Skin epidermis (tissue), 12 donors: ENCODE results near the gene RPL13.
A peak's percentile ranks its signal among the peaks of the same experiment; 100 is the strongest.

Source experiments
- H3K27ac ChIP-seq, 21 experiments: fragments of 200-600 bp; sonication (generic) in 11 of 21; one replicate each; pipeline ENCODE4 v1.5.0; 2020; ENCODE audit warnings: mild to moderate bottlenecking in 3 of 21, inconsistent platforms in 2 of 21, moderate library complexity in 2 of 21
- H3K4me3 ChIP-seq, 7 experiments: fragments of 200-600 bp; sonication (generic) in 2 of 7; one replicate each; pipeline ENCODE4 v1.5.0; 2020; ENCODE audit warnings: inconsistent platforms in 2 of 7, mild to moderate bottlenecking in 2 of 7, moderate library complexity in 1 of 7

Gene RPL13

GRCh38 chr16:89560378-89561141, at the start of gene RPL13:
Gene RPL13, plus strand, starts transcription at chr16:89560682. Its CDS starts 278 bp downstream, at chr16:89560960.
- H3K27ac ChIP-seq, result peak within 1 kb of the TSS; percentile 64 to 99 (median 98)

GRCh38 chr16:89511374-89511773, 49.1 kb upstream of the RPL13 start:
- H3K27ac ChIP-seq, result no peak overlapping the region
- no peak overlapping the region for H3K4me3 ChIP-seq

More at GRCh38 chr16:89560378-89561141, at the start of gene RPL13:
- peak within 1 kb of the TSS; percentile 63 to 97 (median 83) for H3K4me3 ChIP-seq

GRCh38 chr16:89512453-89512852, 48.0 kb upstream of the RPL13 start:
- no peak overlapping the region for H3K27ac ChIP-seq
- no peak overlapping the region for H3K4me3 ChIP-seq

- Histone ChIP-seq H3K27ac (no peak overlapping the region), H3K4me3 (no peak overlapping the region)
Measured at GRCh38 chr16:89517128-89517527, 43.4 kb upstream of the RPL13 start.

- Histone ChIP-seq H3K4me3 (no peak overlapping the region), H3K27ac (no peak overlapping the region)
Measured at GRCh38 chr16:89519881-89520280, 40.6 kb upstream of the RPL13 start.

GRCh38 chr16:89522287-89522686, 38.2 kb upstream of the RPL13 start:
- Histone ChIP-seq H3K27ac (no peak overlapping the region), H3K4me3 (no peak overlapping the region)

- no peak overlapping the region for H3K4me3 ChIP-seq
Measured at GRCh38 chr16:89523680-89524344, 36.7 kb upstream of the RPL13 start.

GRCh38 chr16:89525146-89525913, 35.2 kb upstream of the RPL13 start:
- Histone ChIP-seq H3K4me3 (no peak overlapping the region), H3K27ac (no peak overlapping the region)

More at GRCh38 chr16:89523680-89524344, 36.7 kb upstream of the RPL13 start:
- H3K27ac ChIP-seq, result no peak overlapping the region

GRCh38 chr16:89529097-89529496, 31.4 kb upstream of the RPL13 start:
- no peak overlapping the region for H3K4me3 ChIP-seq
- no peak overlapping the region for H3K27ac ChIP-seq

- no peak overlapping the region for H3K4me3 ChIP-seq
- peak overlapping the region in 1 of 21 experiments; percentile 22 for H3K27ac ChIP-seq
Measured at GRCh38 chr16:89530401-89531381, 29.8 kb upstream of the RPL13 start.

GRCh38 chr16:89531821-89532526, 28.5 kb upstream of the RPL13 start:
- H3K27ac ChIP-seq, result peak overlapping the region in 2 of 21 experiments; percentile 14 to 31
- H3K4me3 ChIP-seq, result no peak overlapping the region

- Histone ChIP-seq H3K27ac (peak overlapping the region in 9 of 21 experiments; percentile 10 to 62 (median 39)), H3K4me3 (no peak overlapping the region)
Measured at GRCh38 chr16:89534252-89534756, 26.2 kb upstream of the RPL13 start.

GRCh38 chr16:89536371-89536770, 24.1 kb upstream of the RPL13 start:
- no peak overlapping the region for H3K4me3 ChIP-seq
- H3K27ac ChIP-seq, result peak overlapping the region in 1 of 21 experiments; percentile 26

- no peak overlapping the region for H3K4me3 ChIP-seq
- H3K27ac ChIP-seq, result no peak overlapping the region
Measured at GRCh38 chr16:89536886-89537548, 23.5 kb upstream of the RPL13 start.

- Histone ChIP-seq H3K27ac (no peak overlapping the region), H3K4me3 (no peak overlapping the region)
Measured at GRCh38 chr16:89537549-89537925, 22.9 kb upstream of the RPL13 start.

GRCh38 chr16:89538286-89538685, 22.2 kb upstream of the RPL13 start:
- no peak overlapping the region for H3K27ac ChIP-seq
- H3K4me3 ChIP-seq, result no peak overlapping the region

- H3K27ac ChIP-seq, result no peak overlapping the region
Measured at GRCh38 chr16:89540557-89540956, 19.9 kb upstream of the RPL13 start.

GRCh38 chr16:89541792-89542191, 18.7 kb upstream of the RPL13 start:
- H3K4me3 ChIP-seq, result no peak overlapping the region
- H3K27ac ChIP-seq, result no peak overlapping the region

More at GRCh38 chr16:89540557-89540956, 19.9 kb upstream of the RPL13 start:
- H3K4me3 ChIP-seq, result no peak overlapping the region
